Loucy (cell line): Measurements from ENCODE around the gene PTMS.

Experiments
- H2AFZ ChIP-seq: fragments of 200-600 bp; sonication (generic); 2 replicates; pipeline ENCODE4 v1.6.0; 2016; ENCODE audit warnings: antibody characterized with exemption, mild to moderate bottlenecking, low read length, moderate library complexity
- H3F3A ChIP-seq: fragments of 200-600 bp; 2 replicates; pipeline ENCODE4 v1.6.0; 2016; ENCODE audit warnings: antibody characterized with exemption, low read depth, mild to moderate bottlenecking
- H3K27me3 ChIP-seq: fragments of 200-600 bp; sonication (generic); 2 replicates; pipeline ENCODE4 v1.6.1; 2014; ENCODE audit warnings: low read length, mild to moderate bottlenecking; ENCODE audit not compliant: insufficient read depth, poor library complexity, severe bottlenecking
- H3K36me3 ChIP-seq: fragments of 200-600 bp; sonication (generic); 2 replicates; pipeline ENCODE4 v1.6.1; 2016; ENCODE audit warnings: low read length; ENCODE audit not compliant: insufficient read depth
- H3K4me1 ChIP-seq: fragments of 200-600 bp; sonication (generic); 2 replicates; pipeline ENCODE4 v1.5.1; 2014; ENCODE audit warnings: low read length, mild to moderate bottlenecking; ENCODE audit not compliant: insufficient read depth, poor library complexity, severe bottlenecking
- H3K4me2 ChIP-seq: fragments of 200-600 bp; sonication (generic); 2 replicates; pipeline ENCODE4 v1.6.0; 2014; ENCODE audit warnings: antibody characterized with exemption, low read length, low read depth, mild to moderate bottlenecking; ENCODE audit not compliant: poor library complexity, severe bottlenecking
- H3K4me3 ChIP-seq: fragments of 200-600 bp; sonication (generic); 2 replicates; pipeline ENCODE4 v1.5.1; 2014; ENCODE audit warnings: low read length, mild to moderate bottlenecking, mixed read lengths; ENCODE audit not compliant: poor library complexity, severe bottlenecking
- H3K79me2 ChIP-seq: fragments of 200-600 bp; sonication (generic); 2 replicates; pipeline ENCODE4 v1.6.1; 2014; ENCODE audit warnings: low read length; ENCODE audit not compliant: insufficient read depth
- H3K9ac ChIP-seq: fragments of 200-600 bp; sonication (generic); 2 replicates; pipeline ENCODE4 v1.6.0; 2014; ENCODE audit warnings: mild to moderate bottlenecking, low read depth, low read length, moderate library complexity; ENCODE audit not compliant: poor library complexity, severe bottlenecking
- H3K9me2 ChIP-seq: fragments of 200-600 bp; sonication (generic); replicated peaks from 2 replicates; pipeline ENCODE4 v1.6.1; 2016; ENCODE audit warnings: low read depth, low read length, mixed read lengths
- H3K9me3 ChIP-seq: fragments of 200-600 bp; sonication (generic); 2 replicates; pipeline ENCODE4 v1.6.1; 2014; ENCODE audit warnings: mild to moderate bottlenecking, antibody characterized with exemption, low read length, low read depth; ENCODE audit not compliant: insufficient read depth
- H4K20me1 ChIP-seq: fragments of 200-600 bp; sonication (generic); 2 replicates; pipeline ENCODE4 v1.6.0; 2014; ENCODE audit warnings: antibody characterized with exemption, low read length, mild to moderate bottlenecking; ENCODE audit not compliant: insufficient read depth, poor library complexity, severe bottlenecking
- CTCF ChIP-seq: fragments of 200-600 bp; sonication (generic); conservative IDR thresholded peaks from 2 replicates; pipeline ENCODE4 v1.5.1; 2014; ENCODE audit warnings: mild to moderate bottlenecking, antibody characterized with exemption, low read length
- EZH2phosphoT487 ChIP-seq: fragments of 200-600 bp; IDR thresholded peaks from 2 replicates; pipeline ENCODE4 v1.6.1; 2018; ENCODE audit warnings: antibody characterized with exemption, mild to moderate bottlenecking, moderate library complexity, borderline replicate concordance

PTMS gene

GRCh38 chr12:6786416-6787094 is 20.4 kb downstream of the PTMS start:
- Histone ChIP-seq H3K4me2 (no peak overlapping the region), H3K4me1 (peaks cover 15% of the 10 kb centered on the region), H4K20me1 (no peaks in the 10 kb centered on the region), H3F3A (no peaks in the 10 kb centered on the region), H3K4me3 (no peak overlapping the region), H3K36me3 (no peaks in the 10 kb centered on the region), H3K79me2 (no peaks in the 10 kb centered on the region), H3K9me3 (no peaks in the 10 kb centered on the region), H3K9me2 (no peaks in the 10 kb centered on the region), H2AFZ (peak overlapping the region; percentile 69), H3K9ac (no peak overlapping the region), H3K27me3 (no peaks in the 10 kb centered on the region)
- TF ChIP-seq CTCF = no peak
- TF ChIP-seq EZH2phosphoT487 = no peak

GRCh38 chr12:6787309-6787708 is 21.1 kb downstream of the PTMS start:
- H2AFZ ChIP-seq = peak overlapping the region; percentile 69; the same call in 1 of the 2 replicates
- peaks cover 22% of the 10 kb centered on the region for H3K4me1 ChIP-seq
- no peak overlapping the region for H3K4me2 ChIP-seq
- no peaks in the 10 kb centered on the region for H3K27me3 ChIP-seq
- H3F3A ChIP-seq = no peaks in the 10 kb centered on the region
- TF ChIP-seq CTCF = no peak
- no peak for TF ChIP-seq EZH2phosphoT487
- H3K36me3 ChIP-seq = no peaks in the 10 kb centered on the region
- H3K9me2 ChIP-seq = no peaks in the 10 kb centered on the region
- H3K4me3 ChIP-seq = no peak overlapping the region
- no peaks in the 10 kb centered on the region for H4K20me1 ChIP-seq
- H3K79me2 ChIP-seq = no peaks in the 10 kb centered on the region
- H3K9me3 ChIP-seq = no peaks in the 10 kb centered on the region
- H3K9ac ChIP-seq = no peak overlapping the region

- Histone ChIP-seq H3K79me2 (no peaks in the 10 kb centered on the region), H3K9ac (peak within 1 kb of the TSS; percentile 40), H3K36me3 (no peaks in the 10 kb centered on the region), H3K4me2 (peak within 1 kb of the TSS; percentile 19), H3K4me1 (peaks cover 29% of the 10 kb centered on the region), H3K9me3 (no peaks in the 10 kb centered on the region), H3K27me3 (no peaks in the 10 kb centered on the region), H3F3A (no peaks in the 10 kb centered on the region), H3K9me2 (no peaks in the 10 kb centered on the region), H4K20me1 (no peaks in the 10 kb centered on the region), H2AFZ (peak within 1 kb of the TSS; percentile 77), H3K4me3 (peak within 1 kb of the TSS; percentile 45)
- TF ChIP-seq CTCF (no peak), EZH2phosphoT487 (no peak)
Observed at GRCh38 chr12:6788972-6789924, 23.1 kb downstream of the PTMS start, which contains the start of gene CD4. Gene CD4 (plus strand): TSS chr12:6789528. CDS start chr12:6800139, 10,611 bp downstream.
